Stimulated activated naive CD8-positive, alpha-beta T cell treated with anti-CD3 and anti-CD28 coated beads, Interleukin-15, Interleukin-2, amounts not matched to agents 100 ng/mL and 50 ng/mL, for 24 hours (primary cell): ENCODE measurements around the gene YY2.
"Not testable (repeated sequence)": the region's sequence is repeated elsewhere in the genome, so short reads cannot be mapped to it uniquely, and the experiment has no call there.

ENCODE experiments used
- H3K27ac Mint-ChIP-seq: one replicate; pipeline ENCODE4 v1.8.0; 2021; ENCODE audit warnings: mild to moderate bottlenecking, mixed read lengths
- H3K27me3 Mint-ChIP-seq: one replicate; pipeline ENCODE4 v1.8.0; 2021; ENCODE audit warnings: mixed read lengths
- H3K36me3 Mint-ChIP-seq: one replicate; pipeline ENCODE4 v1.8.0; 2021; ENCODE audit warnings: low read depth, mixed read lengths
- H3K4me1 Mint-ChIP-seq: one replicate; pipeline ENCODE4 v1.8.0; 2021; ENCODE audit warnings: low read depth, mixed read lengths
- H3K4me3 Mint-ChIP-seq: one replicate; pipeline ENCODE4 v1.8.0; 2021; ENCODE audit warnings: mild to moderate bottlenecking, mixed read lengths
- H3K9me3 Mint-ChIP-seq: one replicate; pipeline ENCODE4 v1.8.0; 2021; ENCODE audit warnings: mixed read lengths

The YY2 gene

GRCh38 chrX:21855937-21856415, at the start of gene YY2:
Gene YY2 (plus strand): TSS chrX:21855987. CDS start chrX:21856485, 498 bp downstream.
- no peaks in the 10 kb centered on the region for H3K27me3 Mint-ChIP-seq
- no peaks in the 10 kb centered on the region for H3K9me3 Mint-ChIP-seq
- H3K4me1 Mint-ChIP-seq, result no peaks in the 10 kb centered on the region
- H3K4me3 Mint-ChIP-seq, result no peak within 1 kb of the TSS
- peaks cover 24% of the 10 kb centered on the region for H3K36me3 Mint-ChIP-seq
- no peak within 1 kb of the TSS for H3K27ac Mint-ChIP-seq

- no peak overlapping the region for H3K4me3 Mint-ChIP-seq
- H3K4me1 Mint-ChIP-seq, result no peaks in the 10 kb centered on the region
- no peaks in the 10 kb centered on the region for H3K36me3 Mint-ChIP-seq
Measured at GRCh38 chrX:21806691-21807090, 49.1 kb upstream of the YY2 start.

GRCh38 chrX:21811832-21812231, 44.0 kb upstream of the YY2 start:
- Mint-ChIP-seq H3K27ac (no peak overlapping the region), H3K36me3 (no peaks in the 10 kb centered on the region)

More at GRCh38 chrX:21806691-21807090, 49.1 kb upstream of the YY2 start:
- no peaks in the 10 kb centered on the region for H3K9me3 Mint-ChIP-seq
- H3K27me3 Mint-ChIP-seq, result no peaks in the 10 kb centered on the region
- H3K27ac Mint-ChIP-seq, result no peak overlapping the region

GRCh38 chrX:21812628-21813027, 43.2 kb upstream of the YY2 start:
- no peaks in the 10 kb centered on the region for H3K9me3 Mint-ChIP-seq
- H3K4me3 Mint-ChIP-seq, result no peak overlapping the region
- no peak overlapping the region for H3K27ac Mint-ChIP-seq
- no peaks in the 10 kb centered on the region for H3K36me3 Mint-ChIP-seq
- H3K4me1 Mint-ChIP-seq, result no peaks in the 10 kb centered on the region
- no peaks in the 10 kb centered on the region for H3K27me3 Mint-ChIP-seq

More at GRCh38 chrX:21811832-21812231, 44.0 kb upstream of the YY2 start:
- Mint-ChIP-seq H3K4me1 (no peaks in the 10 kb centered on the region), H3K27me3 (no peaks in the 10 kb centered on the region), H3K4me3 (no peak overlapping the region), H3K9me3 (no peaks in the 10 kb centered on the region)

- H3K9me3 Mint-ChIP-seq, result no peaks in the 10 kb centered on the region
- no peaks in the 10 kb centered on the region for H3K36me3 Mint-ChIP-seq
- H3K27me3 Mint-ChIP-seq, result no peaks in the 10 kb centered on the region
- H3K4me1 Mint-ChIP-seq, result no peaks in the 10 kb centered on the region
- no peak overlapping the region for H3K27ac Mint-ChIP-seq
- no peak overlapping the region for H3K4me3 Mint-ChIP-seq
Measured at GRCh38 chrX:21813612-21814368, 42.0 kb upstream of the YY2 start.

- H3K36me3 Mint-ChIP-seq, result no peaks in the 10 kb centered on the region
- H3K4me1 Mint-ChIP-seq, result no peaks in the 10 kb centered on the region
- H3K27ac Mint-ChIP-seq, result no peak overlapping the region
- H3K27me3 Mint-ChIP-seq, result no peaks in the 10 kb centered on the region
- no peak overlapping the region for H3K4me3 Mint-ChIP-seq
- no peaks in the 10 kb centered on the region for H3K9me3 Mint-ChIP-seq
Measured at GRCh38 chrX:21816136-21816535, 39.7 kb upstream of the YY2 start.

GRCh38 chrX:21820170-21820569, 35.6 kb upstream of the YY2 start:
- H3K27me3 Mint-ChIP-seq, H3K27ac Mint-ChIP-seq: not testable (repeated sequence)

GRCh38 chrX:21821875-21822274, 33.9 kb upstream of the YY2 start:
- H3K4me1 Mint-ChIP-seq, result no peaks in the 10 kb centered on the region
- no peaks in the 10 kb centered on the region for H3K27me3 Mint-ChIP-seq
- no peaks in the 10 kb centered on the region for H3K9me3 Mint-ChIP-seq
- H3K4me3 Mint-ChIP-seq, result no peak overlapping the region
- H3K36me3 Mint-ChIP-seq, result no peaks in the 10 kb centered on the region
- H3K27ac Mint-ChIP-seq, result no peak overlapping the region

More at GRCh38 chrX:21820170-21820569, 35.6 kb upstream of the YY2 start:
- H3K4me1 Mint-ChIP-seq, H3K9me3 Mint-ChIP-seq, H3K4me3 Mint-ChIP-seq, H3K36me3 Mint-ChIP-seq: not testable (repeated sequence)

GRCh38 chrX:21831496-21831895, 24.3 kb upstream of the YY2 start:
- Mint-ChIP-seq H3K4me1 (no peaks in the 10 kb centered on the region), H3K36me3 (no peaks in the 10 kb centered on the region), H3K27ac (no peak overlapping the region), H3K4me3 (no peak overlapping the region), H3K27me3 (no peaks in the 10 kb centered on the region), H3K9me3 (no peaks in the 10 kb centered on the region)

- Mint-ChIP-seq H3K36me3 (no peaks in the 10 kb centered on the region), H3K9me3 (no peaks in the 10 kb centered on the region), H3K27me3 (no peaks in the 10 kb centered on the region), H3K27ac (no peak overlapping the region), H3K4me1 (peaks cover 12% of the 10 kb centered on the region), H3K4me3 (no peak overlapping the region)
Measured at GRCh38 chrX:21837056-21837455, 18.7 kb upstream of the YY2 start.

- Mint-ChIP-seq H3K36me3 (peaks cover 4% of the 10 kb centered on the region), H3K4me3 (peak overlapping the region; percentile 86), H3K4me1 (peaks cover 12% of the 10 kb centered on the region), H3K27ac (peak overlapping the region; percentile 86), H3K27me3 (no peaks in the 10 kb centered on the region), H3K9me3 (no peaks in the 10 kb centered on the region)
Measured at GRCh38 chrX:21838937-21839333, 16.9 kb upstream of the YY2 start.

- Mint-ChIP-seq H3K27ac (peak within 1 kb of the TSS; percentile 86), H3K36me3 (peaks cover 4% of the 10 kb centered on the region), H3K27me3 (no peaks in the 10 kb centered on the region), H3K9me3 (no peaks in the 10 kb centered on the region), H3K4me1 (peaks cover 12% of the 10 kb centered on the region), H3K4me3 (peak within 1 kb of the TSS; percentile 86)
Measured at GRCh38 chrX:21839334-21840192, 16.2 kb upstream of the YY2 start, which contains the start of gene MBTPS2. Gene MBTPS2 (plus strand): TSS chrX:21839617. CDS start chrX:21839735, 118 bp downstream.

- peaks cover 6% of the 10 kb centered on the region for H3K36me3 Mint-ChIP-seq
- H3K4me1 Mint-ChIP-seq, result peaks cover 12% of the 10 kb centered on the region
Measured at GRCh38 chrX:21840193-21840545, 15.6 kb upstream of the YY2 start.

GRCh38 chrX:21843179-21843578, 12.6 kb upstream of the YY2 start:
- H3K4me3 Mint-ChIP-seq, result no peak overlapping the region
- peaks cover 24% of the 10 kb centered on the region for H3K36me3 Mint-ChIP-seq
- H3K9me3 Mint-ChIP-seq, result no peaks in the 10 kb centered on the region
- peaks cover 12% of the 10 kb centered on the region for H3K4me1 Mint-ChIP-seq
- H3K27me3 Mint-ChIP-seq, result no peaks in the 10 kb centered on the region
- H3K27ac Mint-ChIP-seq, result no peak overlapping the region

More at GRCh38 chrX:21840193-21840545, 15.6 kb upstream of the YY2 start:
- Mint-ChIP-seq H3K27me3 (no peaks in the 10 kb centered on the region), H3K27ac (peak overlapping the region; percentile 86), H3K9me3 (no peaks in the 10 kb centered on the region), H3K4me3 (peak overlapping the region; percentile 86)

- Mint-ChIP-seq H3K27ac (no peak overlapping the region), H3K27me3 (no peaks in the 10 kb centered on the region), H3K4me1 (peaks cover 12% of the 10 kb centered on the region), H3K36me3 (peaks cover 24% of the 10 kb centered on the region), H3K4me3 (no peak overlapping the region), H3K9me3 (no peaks in the 10 kb centered on the region)
Measured at GRCh38 chrX:21845096-21845495, 10.7 kb upstream of the YY2 start.
